Measurements from ENCODE around the gene VPS26B.
"Not testable (repeated sequence)": the region's sequence is repeated elsewhere in the genome, so short reads cannot be mapped to it uniquely, and the experiment has no call there.

The VPS26B gene

GRCh38 chr11:134283461-134284230, 59.2 kb downstream of the VPS26B start:
- no peak for DNase-seq

GRCh38 chr11:134284349-134284748, 59.9 kb downstream of the VPS26B start:
- DNase-seq: not testable (repeated sequence)

GRCh38 chr11:134287561-134287960, 63.1 kb downstream of the VPS26B start:
- no peak for DNase-seq

GRCh38 chr11:134288486-134288885, 64.0 kb downstream of the VPS26B start:
- no peak for DNase-seq

DNA sequence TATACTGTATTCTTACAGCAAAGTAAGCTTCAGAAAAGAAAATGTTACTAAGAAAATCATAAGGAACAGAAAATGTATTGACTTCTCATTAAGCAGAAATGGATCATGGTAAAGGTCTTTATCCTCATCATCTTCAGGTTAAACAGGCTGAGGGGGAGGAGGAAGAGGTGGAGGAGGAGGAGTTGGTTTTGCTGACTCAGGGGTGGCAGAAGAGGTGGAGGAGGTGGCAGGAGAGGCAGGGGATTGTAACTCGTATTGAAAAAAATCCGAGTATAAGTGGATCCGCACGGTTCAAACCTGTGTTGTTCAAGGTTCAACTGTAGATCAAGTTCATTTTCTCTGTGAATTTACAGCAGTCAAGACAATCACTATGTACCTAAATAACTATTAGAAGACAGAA, 64.7 kb downstream of the VPS26B start:
- DNase-seq: no peak

- DNase-seq: no peak
These were observed 65.3 kb downstream of the VPS26B start for GRCh38 chr11:134289789-134290188.

- DNase-seq: no peak
These were observed 66.2 kb downstream of the VPS26B start for GRCh38 chr11:134290646-134291045.

GRCh38 chr11:134291196-134291595, 66.7 kb downstream of the VPS26B start:
- no peak for DNase-seq

DNA sequence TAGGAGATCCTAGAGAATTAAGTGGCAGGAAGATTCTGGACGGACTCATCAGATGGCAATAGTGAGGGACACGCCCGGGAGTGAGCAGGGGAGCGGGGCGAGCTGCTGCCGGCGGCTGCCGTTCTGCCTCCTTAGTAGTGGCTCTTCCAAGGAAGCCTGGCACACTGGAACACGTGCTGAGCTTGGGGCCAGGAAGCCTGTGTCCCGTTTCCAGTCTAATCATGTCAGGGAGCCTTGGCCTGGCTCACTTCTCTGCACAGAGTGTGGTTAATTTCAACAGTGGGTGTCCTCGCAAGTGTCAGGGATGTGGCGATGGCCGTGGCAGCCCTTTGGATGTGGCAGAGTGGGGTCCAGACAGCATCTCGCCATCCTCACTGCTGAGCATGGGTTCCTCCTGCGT, 68.2 kb downstream of the VPS26B start:
- no peak for DNase-seq

GRCh38 chr11:134293119-134294113, 68.9 kb downstream of the VPS26B start:
- DNase-seq: no peak

- no peak for DNase-seq
These were observed 70.2 kb downstream of the VPS26B start for GRCh38 chr11:134294664-134295063.

Data from NCI-H1436 treated with DMSO at 0.1 percent for 48 hours (cell line).